ENCODE measurements around the gene ABCB8. TPM values are rescaled to one million over a fixed set of nuclear protein-coding genes. Genes with fewer than 3 reads are reported as not detected.
A peak's percentile ranks its signal among the peaks of the same experiment; 100 is the strongest.
"Not testable (repeated sequence)": the region's sequence is repeated elsewhere in the genome, so short reads cannot be mapped to it uniquely, and the experiment has no call there.

Gene ABCB8
- total RNA-seq, 1 donor from 2014 or later: 53.0 TPM

- no peak for DNase-seq (ENCODE audit: low read depth)
Observed at GRCh38 chr7:150997817-150998216, 30.4 kb upstream of the ABCB8 start.

GRCh38 chr7:150998341-150998740 is 29.9 kb upstream of the ABCB8 start:
- no peak for DNase-seq (ENCODE audit: low read depth)

GRCh38 chr7:150999001-150999400 is 29.2 kb upstream of the ABCB8 start:
- no peak for DNase-seq (ENCODE audit: low read depth)

GRCh38 chr7:150999497-151000230 is 28.6 kb upstream of the ABCB8 start:
- DNase-seq (ENCODE audit: low read depth): no peak

- DNase-seq (ENCODE audit: low read depth): no peak
Observed at GRCh38 chr7:151000897-151001495, 27.3 kb upstream of the ABCB8 start.

GRCh38 chr7:151001546-151001945 is 26.7 kb upstream of the ABCB8 start:
- no peak for DNase-seq (ENCODE audit: low read depth)

- no peak for DNase-seq (ENCODE audit: low read depth)
Observed at GRCh38 chr7:151003572-151003971, 24.7 kb upstream of the ABCB8 start.

GRCh38 chr7:151005566-151005965 is 22.7 kb upstream of the ABCB8 start:
- no peak for DNase-seq (ENCODE audit: low read depth)

- no peak for DNase-seq (ENCODE audit: low read depth)
Observed at GRCh38 chr7:151006590-151007300, 21.5 kb upstream of the ABCB8 start.

GRCh38 chr7:151007469-151007898 is 20.8 kb upstream of the ABCB8 start:
- DNase-seq (ENCODE audit: low read depth): no peak

GRCh38 chr7:151008143-151008510 is 20.1 kb upstream of the ABCB8 start:
- DNase-seq (ENCODE audit: low read depth): no peak

- DNase-seq (ENCODE audit: low read depth): no peak
Observed at GRCh38 chr7:151008511-151009323, 19.5 kb upstream of the ABCB8 start.

GRCh38 chr7:151009327-151010036 is 18.8 kb upstream of the ABCB8 start:
- DNase-seq (ENCODE audit: low read depth): no peak

GRCh38 chr7:151010037-151010306 is 18.3 kb upstream of the ABCB8 start:
- DNase-seq (ENCODE audit: low read depth): no peak

- no peak for DNase-seq (ENCODE audit: low read depth)
Observed at GRCh38 chr7:151010307-151011096, 17.7 kb upstream of the ABCB8 start.

GRCh38 chr7:151011097-151011409 is 17.2 kb upstream of the ABCB8 start:
- DNase-seq (ENCODE audit: low read depth): no peak

- DNase-seq (ENCODE audit: low read depth): not testable (repeated sequence)
Observed at GRCh38 chr7:151011616-151012015, 16.6 kb upstream of the ABCB8 start.

- no peak for DNase-seq (ENCODE audit: low read depth)
Observed at GRCh38 chr7:151012031-151012692, 16.1 kb upstream of the ABCB8 start.

GRCh38 chr7:151012911-151013347 is 15.3 kb upstream of the ABCB8 start:
- DNase-seq (ENCODE audit: low read depth): peak; percentile 31

- no peak for DNase-seq (ENCODE audit: low read depth)
Observed at GRCh38 chr7:151013356-151013732, 14.9 kb upstream of the ABCB8 start.
